Measurements from ENCODE around the gene CCDC121. TPM values are rescaled to one million over a fixed set of nuclear protein-coding genes. Genes with fewer than 3 reads are reported as not detected.
"Not testable (repeated sequence)": the region's sequence is repeated elsewhere in the genome, so short reads cannot be mapped to it uniquely, and the experiment has no call there.

Gene CCDC121
- total RNA-seq, 1 donor from 2014 or later, result 1.7 TPM

GRCh38 chr2:27606611-27607010 is 22.2 kb downstream of the CCDC121 start:
- Mint-ChIP-seq H3K4me3 (ENCODE audit: unreplicated experiment) (no peak overlapping the region), H3K27ac (ENCODE audit: unreplicated experiment) (peak overlapping the region; percentile 70), H3K9me3 (ENCODE audit: low read depth) (no peaks in the 10 kb centered on the region), H3K36me3 (ENCODE audit: low read depth) (peaks cover 23% of the 10 kb centered on the region), H3K4me1 (ENCODE audit: low read depth) (peaks cover 7% of the 10 kb centered on the region), H3K27me3 (ENCODE audit: low read depth) (no peaks in the 10 kb centered on the region)
- TF ChIP-seq CTCF (IDR thresholded peaks at IDR 0.05), result no peak
- no peak for DNase-seq (ENCODE audit: low spot score)

- Mint-ChIP-seq H3K27ac (ENCODE audit: unreplicated experiment) (no peak overlapping the region), H3K4me3 (ENCODE audit: unreplicated experiment) (no peak overlapping the region), H3K4me1 (ENCODE audit: low read depth) (peaks cover 15% of the 10 kb centered on the region), H3K9me3 (ENCODE audit: low read depth) (peaks cover 7% of the 10 kb centered on the region), H3K36me3 (ENCODE audit: low read depth) (peaks cover 18% of the 10 kb centered on the region), H3K27me3 (ENCODE audit: low read depth) (no peaks in the 10 kb centered on the region)
- no peak for DNase-seq (ENCODE audit: low spot score)
- TF ChIP-seq CTCF (IDR thresholded peaks at IDR 0.05), result no peak
Measured at GRCh38 chr2:27596627-27597026, 32.2 kb downstream of the CCDC121 start.

- H3K27ac Mint-ChIP-seq (ENCODE audit: unreplicated experiment); H3K27me3 Mint-ChIP-seq (ENCODE audit: low read depth); DNase-seq (ENCODE audit: low spot score); H3K4me3 Mint-ChIP-seq (ENCODE audit: unreplicated experiment): not testable (repeated sequence)
- Mint-ChIP-seq H3K36me3 (ENCODE audit: low read depth) (peaks cover 18% of the 10 kb centered on the region), H3K4me1 (ENCODE audit: low read depth) (peaks cover 18% of the 10 kb centered on the region), H3K9me3 (ENCODE audit: low read depth) (peaks cover 13% of the 10 kb centered on the region)
Measured at GRCh38 chr2:27595412-27595811, 33.4 kb downstream of the CCDC121 start.

- H3K4me1 Mint-ChIP-seq (ENCODE audit: low read depth), result peaks cover 18% of the 10 kb centered on the region
- DNase-seq (ENCODE audit: low spot score); H3K27me3 Mint-ChIP-seq (ENCODE audit: low read depth); H3K27ac Mint-ChIP-seq (ENCODE audit: unreplicated experiment); H3K4me3 Mint-ChIP-seq (ENCODE audit: unreplicated experiment): not testable (repeated sequence)
- H3K36me3 Mint-ChIP-seq (ENCODE audit: low read depth), result peaks cover 14% of the 10 kb centered on the region
- peaks cover 21% of the 10 kb centered on the region for H3K9me3 Mint-ChIP-seq (ENCODE audit: low read depth)
Measured at GRCh38 chr2:27594020-27594703, 34.6 kb downstream of the CCDC121 start.

- Mint-ChIP-seq H3K36me3 (ENCODE audit: low read depth) (peaks cover 14% of the 10 kb centered on the region), H3K27me3 (ENCODE audit: low read depth) (no peaks in the 10 kb centered on the region), H3K4me1 (ENCODE audit: low read depth) (peaks cover 26% of the 10 kb centered on the region), H3K9me3 (ENCODE audit: low read depth) (peaks cover 21% of the 10 kb centered on the region), H3K4me3 (ENCODE audit: unreplicated experiment) (no peak overlapping the region), H3K27ac (ENCODE audit: unreplicated experiment) (no peak overlapping the region)
- no peak for DNase-seq (ENCODE audit: low spot score)
- no peak for TF ChIP-seq CTCF (IDR thresholded peaks at IDR 0.05)
Measured at GRCh38 chr2:27593240-27593639, 35.6 kb downstream of the CCDC121 start.

- Mint-ChIP-seq H3K27me3 (ENCODE audit: low read depth) (no peaks in the 10 kb centered on the region), H3K4me1 (ENCODE audit: low read depth) (peaks cover 27% of the 10 kb centered on the region), H3K36me3 (ENCODE audit: low read depth) (peaks cover 14% of the 10 kb centered on the region), H3K9me3 (ENCODE audit: low read depth) (peaks cover 21% of the 10 kb centered on the region), H3K27ac (ENCODE audit: unreplicated experiment) (peak overlapping the region; percentile 74), H3K4me3 (ENCODE audit: unreplicated experiment) (no peak overlapping the region)
- no peak for TF ChIP-seq CTCF (IDR thresholded peaks at IDR 0.05)
- no peak for DNase-seq (ENCODE audit: low spot score)
Measured at GRCh38 chr2:27591745-27592144, 37.1 kb downstream of the CCDC121 start.

All from chondrocyte (in vitro differentiated cells).